K562 (cell line): ENCODE results near the gene NR3C2.

Experiments used
- ELF1 ChIP-seq: fragments of 200-800 bp; sonication (Bioruptor generic); IDR thresholded peaks from 2 replicates; pipeline ENCODE4 v1.6.1; 2016; ENCODE audit warnings: missing genetic modification characterization, missing compliant biosample characterization
- EZH2 ChIP-seq: IDR thresholded peaks from 2 replicates; pipeline ENCODE4 v1.6.1; 2012; ENCODE audit warnings: low read depth, mild to moderate bottlenecking, inconsistent platforms, low read length, borderline replicate concordance
- NR1H2 ChIP-seq: sonication (generic); formaldehyde crosslinking; IDR thresholded peaks from 2 replicates; pipeline ENCODE4 v1.4.0; 2020; ENCODE audit warnings: mild to moderate bottlenecking, missing genetic modification reagents
- PATZ1 ChIP-seq: fragments of 250-450 bp; sonication (Bioruptor Pico); IDR thresholded peaks from 2 replicates; pipeline ENCODE4 v1.5.0; 2020; ENCODE audit warnings: mild to moderate bottlenecking, borderline replicate concordance
- RAD21 ChIP-seq, 2 experiments: fragments of 250-450 bp in 1 of 2; fragments of 450-650 bp in 1 of 2; sonication (Bioruptor Pico) in 1 of 2; formaldehyde crosslinking in 1 of 2; IDR thresholded peaks in 1 of 2; conservative IDR thresholded peaks in 1 of 2; 2 replicates each; pipeline versions ENCODE4 v1.4.0 to v1.8.0; 2020 to 2022; ENCODE audit warnings: mild to moderate bottlenecking in 2 of 2, moderate library complexity in 1 of 2
- ZNF668 ChIP-seq: fragments of 250-450 bp; sonication (Bioruptor Pico); IDR thresholded peaks from 2 replicates; pipeline ENCODE4 v1.8.0; 2022; ENCODE audit warnings: mild to moderate bottlenecking, inconsistent platforms
- ZZZ3 ChIP-seq: fragments of 450-650 bp; IDR thresholded peaks from 2 replicates; pipeline ENCODE4 v1.6.1; 2016; ENCODE audit warnings: antibody characterized with exemption, mild to moderate bottlenecking, moderate library complexity
- TF ChIP-seq, protein P1 (sequence below), 3 experiments: IDR thresholded peaks in 2 of 3; conservative IDR thresholded peaks in 1 of 3; 2 replicates each; pipeline ENCODE4 v1.5.1; 2011 to 2012; ENCODE audit warnings: low read length in 3 of 3, mild to moderate bottlenecking in 3 of 3, control low read depth in 2 of 3, improper control_type of control experiment in 1 of 3, inconsistent platforms in 1 of 3, low read depth in 1 of 3, mixed read lengths in 1 of 3, moderate library complexity in 1 of 3; ENCODE audit not compliant: insufficient read depth in 2 of 3
- TF ChIP-seq, protein P2 (sequence below): fragments of 200-800 bp; sonication (Bioruptor generic); IDR thresholded peaks from 2 replicates; pipeline ENCODE4 v1.6.1; 2017; ENCODE audit warnings: missing genetic modification characterization, missing compliant biosample characterization

DNA sequence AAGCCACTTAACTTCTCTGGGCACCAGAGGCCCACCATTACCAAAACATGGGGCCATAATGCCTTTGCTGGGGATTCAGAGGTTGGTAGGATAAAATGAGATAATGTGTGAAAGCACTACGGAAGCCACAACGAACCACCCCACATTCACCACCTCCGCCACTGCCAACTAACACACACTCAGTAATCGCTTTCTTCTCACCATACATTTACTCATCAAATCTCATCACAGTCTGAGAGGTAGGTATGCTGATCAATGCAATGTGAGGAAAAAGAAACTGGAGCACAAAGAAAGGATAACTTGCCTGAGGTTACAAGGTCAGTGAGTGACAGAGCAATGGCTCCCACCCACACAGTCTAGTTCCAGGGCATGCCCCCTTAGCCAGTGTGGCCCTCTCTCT lies 257.3 kb downstream of the NR3C2 start:
- TF ChIP-seq NR1H2 (CRISPR knock-in tag) (no peak), EZH2 (no peak), ZNF668 (CRISPR knock-in tag) (no peak), ELF1 (tag) (no peak), PATZ1 (CRISPR knock-in tag) (no peak), ZZZ3 (no peak), RAD21 (CRISPR knock-in tag; conservative IDR thresholded peaks at IDR 0.05 in 1 of 2, IDR thresholded peaks at IDR 0.05 in 1 of 2) (no peak)
- TF ChIP-seq, protein P1, sequence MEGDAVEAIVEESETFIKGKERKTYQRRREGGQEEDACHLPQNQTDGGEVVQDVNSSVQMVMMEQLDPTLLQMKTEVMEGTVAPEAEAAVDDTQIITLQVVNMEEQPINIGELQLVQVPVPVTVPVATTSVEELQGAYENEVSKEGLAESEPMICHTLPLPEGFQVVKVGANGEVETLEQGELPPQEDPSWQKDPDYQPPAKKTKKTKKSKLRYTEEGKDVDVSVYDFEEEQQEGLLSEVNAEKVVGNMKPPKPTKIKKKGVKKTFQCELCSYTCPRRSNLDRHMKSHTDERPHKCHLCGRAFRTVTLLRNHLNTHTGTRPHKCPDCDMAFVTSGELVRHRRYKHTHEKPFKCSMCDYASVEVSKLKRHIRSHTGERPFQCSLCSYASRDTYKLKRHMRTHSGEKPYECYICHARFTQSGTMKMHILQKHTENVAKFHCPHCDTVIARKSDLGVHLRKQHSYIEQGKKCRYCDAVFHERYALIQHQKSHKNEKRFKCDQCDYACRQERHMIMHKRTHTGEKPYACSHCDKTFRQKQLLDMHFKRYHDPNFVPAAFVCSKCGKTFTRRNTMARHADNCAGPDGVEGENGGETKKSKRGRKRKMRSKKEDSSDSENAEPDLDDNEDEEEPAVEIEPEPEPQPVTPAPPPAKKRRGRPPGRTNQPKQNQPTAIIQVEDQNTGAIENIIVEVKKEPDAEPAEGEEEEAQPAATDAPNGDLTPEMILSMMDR (IDR thresholded peaks at IDR 0.05 in 2 of 3, conservative IDR thresholded peaks at IDR 0.05 in 1 of 3; ENCODE audit: insufficient read depth in 2 of 3, low read depth in 1 of 3, low read length in 3 of 3), result no peak
- TF ChIP-seq, protein P2, sequence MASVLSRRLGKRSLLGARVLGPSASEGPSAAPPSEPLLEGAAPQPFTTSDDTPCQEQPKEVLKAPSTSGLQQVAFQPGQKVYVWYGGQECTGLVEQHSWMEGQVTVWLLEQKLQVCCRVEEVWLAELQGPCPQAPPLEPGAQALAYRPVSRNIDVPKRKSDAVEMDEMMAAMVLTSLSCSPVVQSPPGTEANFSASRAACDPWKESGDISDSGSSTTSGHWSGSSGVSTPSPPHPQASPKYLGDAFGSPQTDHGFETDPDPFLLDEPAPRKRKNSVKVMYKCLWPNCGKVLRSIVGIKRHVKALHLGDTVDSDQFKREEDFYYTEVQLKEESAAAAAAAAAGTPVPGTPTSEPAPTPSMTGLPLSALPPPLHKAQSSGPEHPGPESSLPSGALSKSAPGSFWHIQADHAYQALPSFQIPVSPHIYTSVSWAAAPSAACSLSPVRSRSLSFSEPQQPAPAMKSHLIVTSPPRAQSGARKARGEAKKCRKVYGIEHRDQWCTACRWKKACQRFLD (CRISPR knock-in tag), result no peak
